DMS 273 treated with DMSO at 0.1 percent for 48 hours (cell line): ENCODE results near the gene DNAH7.

Experiments
- DNase-seq: peaks from one replicate; lab custom pipeline; 2025; lab: John Stamatoyannopoulos, UW

DNAH7 gene

DNA sequence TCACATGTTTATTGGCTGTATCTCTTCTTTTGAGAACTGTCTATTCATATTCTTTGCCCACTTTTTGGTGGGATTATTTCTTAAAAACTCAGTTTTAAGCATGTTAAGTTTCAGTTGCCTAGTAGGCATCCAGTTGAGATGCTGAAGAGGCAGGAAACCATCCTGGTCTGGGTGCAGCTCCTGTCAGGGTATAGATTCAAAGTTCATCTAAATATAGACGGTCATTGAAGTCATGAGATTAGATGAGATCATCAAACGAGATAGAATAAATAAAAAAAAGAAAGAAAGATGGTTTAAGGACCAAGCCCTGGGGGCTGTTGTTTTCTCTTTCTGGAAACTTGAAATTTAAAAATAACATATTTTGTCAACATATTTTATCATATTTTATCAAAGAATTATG, 9.2 kb upstream of the DNAH7 start:
- DNase-seq, result no peak

DNA sequence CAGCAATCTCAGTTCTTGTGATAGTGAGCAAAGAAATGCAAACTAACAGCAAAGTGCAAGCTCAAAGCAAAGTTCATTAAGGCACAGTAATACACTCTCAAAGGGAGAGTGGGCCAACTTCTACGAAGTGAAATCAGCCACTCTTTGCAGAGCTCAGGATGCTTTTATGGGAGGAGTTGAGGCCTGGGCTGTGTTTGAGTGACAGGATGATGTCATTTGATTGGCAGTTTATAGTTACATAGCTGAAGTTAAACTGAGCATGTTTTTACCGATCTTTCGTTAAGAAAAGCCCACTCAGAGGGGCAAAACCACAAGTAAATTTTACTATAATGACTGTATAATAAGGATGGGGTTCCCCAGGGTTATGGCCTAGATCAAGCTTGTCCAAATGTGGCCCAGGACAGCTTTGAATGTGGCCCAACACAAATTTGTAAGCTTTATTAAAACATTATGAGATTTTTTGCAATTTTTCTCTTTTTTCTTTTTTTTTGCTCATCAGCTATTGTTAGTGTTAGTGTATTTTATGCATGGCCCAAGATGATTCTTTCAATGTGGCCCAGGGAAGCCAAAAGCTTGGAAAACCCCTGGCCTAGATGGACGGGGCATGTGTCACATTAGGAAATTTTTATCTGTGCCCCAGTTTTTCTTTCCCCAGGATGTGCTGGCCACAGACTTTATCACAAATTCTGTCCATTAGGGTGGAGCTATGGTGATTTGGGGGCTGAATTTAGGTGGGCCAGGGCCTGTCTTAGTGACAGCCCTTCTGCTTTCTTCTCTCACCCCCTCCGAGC, 8.3 kb upstream of the DNAH7 start:
- no peak for DNase-seq

DNA sequence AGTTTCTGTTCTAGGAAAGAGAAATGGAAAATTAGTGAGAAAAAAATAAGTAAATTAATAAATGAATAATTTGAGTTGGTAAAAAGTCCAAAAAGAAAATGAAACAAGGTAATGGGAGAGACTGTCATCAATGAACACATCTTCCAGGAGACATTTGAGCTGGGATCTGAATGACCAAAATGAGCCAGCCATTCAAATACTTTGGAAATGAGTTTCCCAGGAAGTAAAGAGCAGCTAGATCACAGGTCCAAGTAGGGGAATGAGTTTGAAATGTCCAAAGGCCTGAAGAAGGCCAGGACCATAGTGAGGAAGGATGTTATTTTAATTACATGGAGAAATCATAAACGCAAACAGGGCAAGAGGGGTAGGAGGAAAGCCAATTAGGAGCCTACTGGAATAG, 6.6 kb upstream of the DNAH7 start:
- DNase-seq, result no peak

DNA sequence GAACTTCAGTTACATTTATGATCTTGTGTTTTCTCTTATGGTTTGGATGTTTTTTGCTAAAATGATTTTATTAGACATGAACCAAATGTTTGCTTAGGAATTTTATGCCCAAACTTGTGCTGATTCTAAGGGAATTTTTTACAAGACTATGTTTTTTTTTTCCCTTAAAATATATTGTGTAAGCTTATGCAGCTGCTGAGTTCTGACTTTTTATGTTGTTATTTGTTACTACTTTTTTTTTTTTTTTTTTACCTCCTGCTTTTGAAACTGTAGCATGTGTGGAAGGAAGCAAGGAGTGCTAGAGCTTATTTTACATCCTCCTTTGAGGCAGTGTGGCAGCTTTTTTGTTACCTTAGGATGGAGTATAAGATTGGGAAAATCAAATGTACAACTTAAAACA, 6.0 kb upstream of the DNAH7 start:
- DNase-seq, result no peak

DNA sequence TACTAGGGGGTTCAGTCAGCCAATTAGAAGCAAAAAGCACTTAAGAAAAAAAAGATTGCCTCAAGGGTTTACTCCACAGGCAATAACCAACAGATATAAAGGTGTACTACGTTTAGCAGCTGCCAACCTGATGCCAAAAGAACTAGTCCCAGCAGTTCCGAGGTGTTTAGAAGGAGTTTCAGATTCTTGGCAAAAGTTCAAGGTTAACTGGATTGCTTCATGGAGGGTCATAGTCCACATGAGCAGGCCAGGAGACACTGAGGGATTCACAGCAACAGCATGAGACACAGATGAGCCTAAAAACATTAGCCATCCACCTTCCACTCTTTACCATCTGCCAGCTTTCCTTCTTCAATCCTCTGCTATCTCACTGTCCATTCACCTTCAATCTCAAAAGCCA, 4.9 kb upstream of the DNAH7 start:
- no peak for DNase-seq

DNA sequence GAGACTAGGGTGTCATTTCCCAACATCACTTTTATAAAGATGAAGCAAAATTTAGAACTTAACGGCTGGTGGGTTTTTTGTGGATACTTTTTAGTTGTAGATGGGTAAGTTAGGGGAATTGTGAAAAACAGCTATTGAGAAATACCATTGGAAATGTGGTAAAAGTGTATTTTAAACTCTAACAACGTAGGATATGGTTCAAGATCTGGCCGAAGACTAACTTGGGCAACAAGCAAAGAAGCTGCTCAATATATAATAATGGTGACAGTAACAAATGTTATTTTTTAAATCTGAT, 1.6 kb downstream of the DNAH7 start:
- DNase-seq, result no peak

DNA sequence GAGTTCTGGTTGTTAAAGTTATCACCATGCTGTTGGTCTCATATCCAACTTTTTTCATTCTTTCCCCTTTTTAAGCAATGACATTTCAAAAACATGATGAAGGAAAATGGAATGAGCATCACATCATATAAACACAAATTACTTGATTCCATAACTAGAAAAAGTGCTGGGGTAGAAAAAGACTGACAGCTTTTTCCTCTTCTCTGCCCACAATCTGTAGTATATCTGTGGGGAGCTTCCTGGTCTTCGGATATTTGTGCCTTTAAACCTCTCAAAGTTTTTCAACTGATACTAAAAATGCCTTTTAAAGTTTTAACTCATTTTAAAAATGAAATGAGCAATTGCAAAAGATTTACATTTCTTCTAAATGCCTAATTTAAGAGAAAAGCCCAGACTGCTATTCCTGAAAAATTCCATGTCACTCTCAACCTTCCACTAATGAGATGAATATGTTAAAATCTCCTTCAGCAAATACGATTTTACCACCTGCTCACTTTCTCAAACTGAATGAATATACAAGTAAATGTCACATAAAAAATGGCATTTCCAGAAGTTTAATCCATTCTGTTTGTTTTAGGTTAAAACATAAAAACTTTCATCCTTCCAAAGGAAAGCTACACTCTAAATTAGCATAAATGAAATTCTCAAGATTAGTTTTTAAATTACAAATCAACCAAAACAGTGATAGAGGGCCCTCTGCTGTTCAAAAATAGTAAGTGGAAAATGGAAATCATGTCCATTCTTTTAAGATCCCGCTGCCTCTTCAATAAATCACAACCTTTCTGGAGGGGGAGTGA, 2.1 kb downstream of the DNAH7 start:
- DNase-seq, result no peak

DNA sequence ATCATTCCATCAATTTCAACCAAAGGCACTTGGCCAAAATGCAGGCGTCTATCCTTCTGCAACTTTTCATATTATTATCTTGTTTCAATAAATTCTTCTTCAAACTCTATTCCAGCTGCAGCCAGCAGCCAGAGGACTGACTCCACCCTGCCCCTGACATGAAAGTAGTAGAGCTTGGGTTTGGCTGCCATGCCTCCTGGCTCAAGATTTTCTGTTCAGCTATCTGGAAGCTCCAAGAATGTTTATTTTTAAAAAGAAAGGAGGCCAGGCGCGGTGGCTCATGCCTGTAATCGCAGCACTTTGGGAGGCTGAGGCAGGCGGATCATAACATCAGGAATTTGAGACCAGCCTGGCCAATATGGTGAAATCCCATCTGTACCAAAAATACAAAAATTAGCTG, 4.9 kb downstream of the DNAH7 start:
- no peak for DNase-seq

DNA sequence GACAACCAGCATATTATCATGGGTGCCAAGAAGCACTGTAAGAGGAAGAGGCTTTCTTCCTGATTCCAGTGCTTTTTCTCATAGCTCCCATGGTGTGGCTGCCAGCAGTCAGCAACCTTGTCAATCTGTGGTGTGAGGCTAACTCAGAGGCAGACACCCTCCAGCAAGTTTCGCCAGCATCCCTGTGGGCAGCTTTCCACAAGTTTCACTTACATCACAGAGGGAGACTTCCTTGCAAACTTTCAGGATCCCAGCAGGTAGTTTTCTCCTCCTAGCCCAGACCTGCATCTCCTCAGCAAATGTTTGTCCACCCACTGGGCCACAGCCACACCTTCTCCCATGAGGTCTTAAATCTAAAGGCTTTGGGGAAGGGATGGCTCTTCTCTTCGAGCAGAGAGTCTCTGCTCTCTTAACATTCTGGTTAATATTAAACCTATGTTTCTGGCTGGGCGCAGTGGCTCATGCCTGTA, 9.1 kb downstream of the DNAH7 start:
- no peak for DNase-seq

DNA sequence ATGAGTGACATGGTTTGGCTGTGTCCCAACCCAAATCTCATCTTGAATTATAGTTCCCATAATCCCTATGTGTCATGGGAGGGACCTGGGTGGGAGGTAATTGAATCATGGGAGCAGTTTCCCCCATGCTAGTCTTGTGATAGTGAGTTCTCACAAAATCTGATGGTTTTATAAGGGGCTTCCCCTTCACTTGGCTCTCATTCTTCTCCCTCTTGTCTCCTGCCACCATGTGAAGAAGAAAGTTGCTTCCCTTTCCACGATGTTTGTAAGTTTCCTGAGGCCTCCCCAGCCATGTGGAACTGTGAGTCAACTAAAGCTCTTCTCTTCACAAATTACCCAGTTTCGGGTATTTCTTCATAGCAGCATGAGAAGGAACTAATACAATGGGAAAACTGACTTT, 14.0 kb downstream of the DNAH7 start:
- no peak for DNase-seq

DNA sequence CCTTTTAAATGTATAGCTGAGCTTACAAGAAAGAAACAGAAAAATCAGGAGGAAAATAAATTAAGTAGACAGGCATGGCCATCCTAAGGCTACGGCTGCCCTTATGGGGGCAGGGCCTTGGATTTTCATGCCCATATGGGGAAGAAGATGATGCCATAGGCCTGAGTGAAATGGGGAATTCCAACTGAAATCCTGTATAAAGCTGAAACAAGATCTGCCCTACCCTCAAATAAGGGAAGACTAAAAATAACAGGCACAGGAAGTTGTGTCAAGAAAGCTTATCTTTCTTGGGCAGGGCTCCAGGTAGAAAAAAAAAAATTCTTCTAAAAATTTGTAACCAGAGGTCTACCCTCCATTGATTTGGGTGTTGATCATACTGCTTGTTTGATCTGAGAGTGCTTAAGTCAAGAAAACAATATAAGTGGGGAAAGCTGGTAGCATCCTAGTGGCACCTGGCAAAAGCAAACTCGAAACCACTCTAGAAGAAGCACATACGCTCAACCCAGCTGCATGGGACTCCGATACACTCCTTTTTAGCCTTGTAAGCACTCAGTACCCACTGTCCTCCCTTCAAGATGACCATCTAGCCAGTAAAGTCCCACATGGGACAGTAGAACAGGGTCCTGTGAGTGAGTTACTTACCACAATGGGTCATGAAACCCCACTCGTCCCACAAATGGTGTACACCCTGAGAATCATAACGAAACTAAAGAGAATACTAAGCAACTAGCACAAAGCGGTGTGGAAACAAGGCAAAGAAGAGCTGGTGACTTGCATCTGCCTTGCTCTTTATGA, 22.3 kb downstream of the DNAH7 start:
- no peak for DNase-seq

DNA sequence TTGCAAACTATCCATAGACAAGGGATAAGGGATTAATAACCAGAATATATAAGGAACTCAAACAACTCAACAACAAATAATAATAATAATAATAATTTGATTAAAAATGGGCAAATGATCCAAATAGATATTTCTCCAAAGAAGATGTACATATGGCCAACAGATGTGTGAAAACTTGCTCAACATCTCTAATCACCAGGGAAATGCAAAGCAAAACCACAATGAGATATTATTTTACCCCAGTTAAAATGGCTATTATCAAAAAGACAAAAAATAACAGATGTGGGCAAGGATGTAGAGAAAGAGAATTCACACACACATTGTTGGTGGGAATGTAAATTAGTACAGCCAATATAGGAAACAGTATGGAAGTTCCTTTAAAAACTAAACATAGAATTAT, 26.9 kb downstream of the DNAH7 start:
- no peak for DNase-seq

DNA sequence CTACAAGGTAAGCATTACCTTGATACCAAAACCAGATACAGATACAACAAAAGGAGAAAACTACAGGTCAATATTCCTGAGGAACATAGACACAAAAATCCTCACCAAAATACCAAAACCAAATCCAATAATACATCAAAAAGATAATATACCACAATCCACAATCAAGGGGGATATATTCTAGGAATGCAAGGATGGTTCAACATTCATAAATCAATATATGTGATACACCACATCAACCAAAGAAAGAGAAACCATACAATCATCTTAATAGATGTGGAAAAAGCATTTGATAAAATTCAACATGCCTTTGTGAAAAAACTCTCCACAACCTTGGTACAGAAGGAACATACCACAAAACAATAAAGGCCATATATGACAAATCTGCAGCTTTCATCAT, 28.4 kb downstream of the DNAH7 start:
- no peak for DNase-seq

DNA sequence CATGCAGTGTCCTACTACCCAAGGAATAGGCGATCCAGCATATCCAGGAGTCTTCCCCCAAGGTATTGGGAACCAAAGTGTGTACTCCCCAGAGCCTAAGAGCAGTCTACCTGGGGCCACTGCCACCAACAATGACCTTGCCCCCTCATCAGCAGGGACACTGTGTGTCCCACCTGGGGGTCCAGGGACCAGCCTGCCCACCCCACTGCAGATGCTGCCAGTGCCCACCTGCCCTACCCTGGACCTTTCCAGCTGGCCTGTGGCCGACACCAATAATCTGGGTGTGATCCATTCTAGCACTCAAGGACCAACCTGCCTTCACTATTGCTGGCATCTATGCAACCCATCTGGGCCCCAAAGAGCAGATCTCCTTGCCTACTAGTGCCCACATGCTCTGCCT, 32.2 kb downstream of the DNAH7 start:
- DNase-seq, result no peak

DNA sequence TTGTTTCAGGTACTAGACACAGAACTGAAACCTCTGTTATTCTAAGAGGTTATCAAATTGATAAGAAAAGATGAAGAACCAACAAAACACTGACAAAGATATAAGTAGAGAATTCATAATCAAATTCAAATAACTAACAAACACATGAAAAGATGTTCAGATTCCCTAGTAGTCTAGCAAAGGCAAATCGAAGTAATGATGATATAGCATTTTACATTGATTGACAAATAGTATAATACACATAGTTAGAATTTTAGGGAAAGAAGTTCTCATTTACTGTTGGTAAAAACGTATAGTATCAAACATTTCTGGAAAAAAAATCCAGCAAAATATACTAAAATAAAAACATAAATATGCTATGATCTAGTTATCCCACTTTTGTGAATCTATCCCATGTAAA, 50.6 kb downstream of the DNAH7 start:
- no peak for DNase-seq

DNA sequence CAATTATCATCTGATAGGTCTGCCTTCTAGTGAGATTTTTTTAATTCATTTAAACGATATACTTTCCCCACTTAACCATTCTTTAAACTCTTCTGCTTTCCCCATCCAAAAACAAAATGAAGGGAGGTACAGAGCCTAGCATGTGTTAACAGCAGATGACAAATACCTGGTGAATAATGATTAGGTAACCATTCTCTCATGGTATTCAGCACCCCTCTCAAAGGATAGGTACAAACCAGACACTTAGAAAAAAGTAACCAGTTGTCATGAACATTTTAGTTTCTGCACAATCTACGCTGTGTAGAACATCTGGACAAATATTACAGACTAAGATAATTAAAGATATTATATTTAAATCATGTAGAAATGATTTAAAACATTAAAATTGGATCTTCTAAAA, 56.3 kb downstream of the DNAH7 start:
- DNase-seq, result no peak

DNA sequence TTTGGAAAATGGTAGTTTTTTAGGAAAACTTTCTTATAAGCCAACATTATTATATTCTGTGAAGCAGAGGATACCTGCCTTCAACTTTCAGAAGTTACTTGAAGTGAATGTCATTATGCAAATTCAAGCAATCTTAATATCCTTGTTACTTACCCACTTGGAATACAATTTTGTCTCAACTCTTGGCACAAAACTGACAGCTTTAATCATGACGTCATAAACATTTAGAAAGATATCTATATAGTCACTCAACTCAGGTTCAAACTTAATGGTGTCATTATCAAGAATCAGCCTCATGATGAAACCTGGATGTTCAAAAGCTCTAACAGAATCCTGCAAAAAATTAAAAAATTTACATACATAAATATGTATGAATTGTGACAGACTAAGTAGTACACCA, 68.1 kb downstream of the DNAH7 start:
- DNase-seq, result no peak

DNA sequence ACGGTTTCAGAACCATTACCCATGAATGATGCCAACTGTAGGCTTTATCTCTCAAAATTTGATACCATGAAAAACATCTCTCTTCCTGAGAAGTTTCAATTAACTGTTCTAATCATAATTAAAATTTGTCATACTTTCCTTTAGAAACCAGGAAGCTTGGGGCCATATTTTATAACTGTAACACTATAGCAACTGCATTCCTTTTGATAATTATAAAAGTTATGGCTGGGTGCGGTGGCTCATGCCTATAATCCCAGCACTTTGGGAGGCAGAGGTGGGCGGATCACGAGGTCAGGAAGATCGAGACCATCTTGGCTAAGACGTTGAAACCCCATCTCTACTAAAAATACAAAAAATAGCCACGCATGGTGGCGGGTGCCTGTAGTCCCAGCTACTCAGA, 70.6 kb downstream of the DNAH7 start:
- DNase-seq, result no peak

DNA sequence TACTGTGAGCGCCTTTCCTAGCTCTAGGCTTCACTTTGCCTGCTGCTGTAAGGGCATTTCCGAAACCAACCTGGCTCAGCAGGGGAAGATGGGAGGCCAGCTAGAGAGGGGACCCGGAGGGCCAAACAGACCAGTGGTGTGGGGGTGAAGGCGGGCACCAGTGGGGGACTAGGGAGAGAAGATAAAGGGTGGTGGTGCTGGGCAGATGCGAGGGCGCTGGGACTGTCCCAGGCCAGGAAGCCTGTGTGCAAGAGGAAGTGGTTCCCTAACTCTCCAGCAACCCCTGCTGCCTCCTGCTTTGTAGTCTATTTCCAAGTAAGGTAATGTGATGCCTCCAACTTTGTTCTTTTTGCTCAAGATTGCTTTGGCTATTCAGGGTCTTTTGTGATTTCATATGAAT, 73.1 kb downstream of the DNAH7 start:
- DNase-seq, result no peak

DNA sequence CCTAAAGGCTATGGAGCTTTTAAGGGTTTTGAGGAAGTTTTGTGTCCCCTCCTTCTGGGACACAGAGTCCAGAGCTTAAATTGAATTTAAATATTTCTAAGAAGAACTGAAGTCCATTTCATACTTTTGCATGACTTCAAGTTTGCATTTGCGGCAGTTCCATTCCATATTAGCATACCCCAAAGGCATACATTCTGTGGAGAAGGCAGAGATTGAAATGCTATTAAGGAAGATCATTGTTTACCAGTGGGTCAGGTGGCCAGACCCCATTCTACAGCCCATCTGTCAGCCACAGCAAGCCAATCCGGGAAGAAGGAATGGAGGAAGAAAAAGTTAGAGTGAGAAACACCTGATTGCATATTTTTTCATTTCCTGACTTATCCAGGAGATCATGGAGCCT, 75.0 kb downstream of the DNAH7 start:
- DNase-seq, result no peak

DNA sequence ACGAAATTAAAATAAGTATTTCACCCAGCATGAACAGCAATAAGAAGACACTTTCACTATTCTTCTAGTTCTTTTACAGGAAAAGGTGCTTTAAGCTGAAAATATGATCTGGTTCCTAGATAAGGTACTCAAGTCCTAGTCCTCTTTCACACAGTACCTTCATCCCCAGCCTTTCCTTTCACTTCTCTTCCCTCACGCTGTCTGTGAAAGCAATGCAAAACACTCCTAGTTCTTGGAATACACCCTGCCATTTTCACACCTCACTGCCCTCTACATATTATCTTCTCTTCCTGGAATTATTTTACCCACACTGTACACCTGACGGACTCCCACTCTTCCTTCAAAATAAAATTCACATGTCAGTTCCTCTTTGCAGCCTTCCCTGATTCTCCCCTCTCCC, 82.9 kb downstream of the DNAH7 start:
- no peak for DNase-seq

DNA sequence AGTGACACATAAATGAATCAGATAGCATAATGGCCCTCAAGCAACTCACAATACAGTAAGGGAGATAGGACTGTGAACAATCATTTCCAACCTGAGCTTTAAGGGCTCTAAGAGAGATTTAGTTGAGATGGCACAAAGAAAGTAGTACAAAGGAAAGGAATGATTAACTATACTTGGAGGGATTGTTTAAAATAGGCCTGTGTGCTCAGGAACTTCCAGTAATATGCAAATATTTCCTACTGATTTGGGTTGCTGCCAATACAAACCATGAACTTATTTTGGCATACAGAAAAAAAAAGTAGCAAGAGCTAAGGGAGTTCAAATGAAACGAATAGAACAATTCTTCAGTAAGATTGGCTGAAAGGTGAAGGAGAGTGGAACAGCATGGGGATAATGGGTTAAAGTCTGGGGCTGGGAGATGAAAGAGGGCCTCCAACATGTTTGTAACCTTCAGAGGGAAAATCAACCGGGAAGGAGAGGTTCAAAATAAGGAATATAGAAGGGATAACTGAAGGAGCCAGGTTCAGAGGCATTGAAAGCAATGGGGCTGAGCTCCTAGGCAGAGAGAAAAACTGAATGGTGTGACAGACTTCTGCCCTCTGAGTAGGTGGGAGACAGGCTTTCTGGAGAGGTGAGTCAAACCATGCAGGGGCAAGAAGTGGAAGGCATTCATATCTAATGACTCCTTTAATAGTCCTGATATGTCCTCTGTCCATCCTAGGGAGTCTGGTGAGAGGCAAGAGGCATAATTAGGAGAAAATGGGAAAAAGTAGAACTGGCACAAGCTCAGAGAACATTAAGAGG, 83.5 kb downstream of the DNAH7 start:
- no peak for DNase-seq
